ENCODE data around the gene GAS7.
A peak's percentile ranks its signal among the peaks of the same experiment; 100 is the strongest.
"Not testable (repeated sequence)": the region's sequence is repeated elsewhere in the genome, so short reads cannot be mapped to it uniquely, and the experiment has no call there.

GAS7 gene

GRCh38 chr17:10022416-10022815 is 176.0 kb downstream of the GAS7 start:
- no peak for DNase-seq (ENCODE audit: low spot score)

- no peak for DNase-seq (ENCODE audit: low spot score)
These were observed 177.0 kb downstream of the GAS7 start for GRCh38 chr17:10021272-10021984.

- DNase-seq (ENCODE audit: low spot score), result no peak
These were observed 178.4 kb downstream of the GAS7 start for GRCh38 chr17:10019941-10020451.

GRCh38 chr17:10018461-10018891 is 179.9 kb downstream of the GAS7 start:
- no peak for DNase-seq (ENCODE audit: low spot score)

- not testable (repeated sequence) for DNase-seq (ENCODE audit: low spot score)
These were observed 181.3 kb downstream of the GAS7 start for GRCh38 chr17:10016958-10017570.

GRCh38 chr17:10013365-10014112 is 184.9 kb downstream of the GAS7 start:
- no peak for DNase-seq (ENCODE audit: low spot score)

GRCh38 chr17:10010752-10011151 is 187.7 kb downstream of the GAS7 start:
- no peak for DNase-seq (ENCODE audit: low spot score)

- no peak for DNase-seq (ENCODE audit: low spot score)
These were observed 194.7 kb downstream of the GAS7 start for GRCh38 chr17:10003705-10004104.

GRCh38 chr17:10002567-10003360 is 195.6 kb downstream of the GAS7 start:
- not testable (repeated sequence) for DNase-seq (ENCODE audit: low spot score)

GRCh38 chr17:10001306-10001873 is 197.0 kb downstream of the GAS7 start:
- no peak for DNase-seq (ENCODE audit: low spot score)

GRCh38 chr17:9999919-10000695 is 198.3 kb downstream of the GAS7 start:
- no peak for DNase-seq (ENCODE audit: low spot score)

GRCh38 chr17:9998060-9998459 is 200.3 kb downstream of the GAS7 start:
- DNase-seq (ENCODE audit: low spot score), result no peak

GRCh38 chr17:9994761-9995160 is 203.6 kb downstream of the GAS7 start:
- no peak for DNase-seq (ENCODE audit: low spot score)

- no peak for DNase-seq (ENCODE audit: low spot score)
These were observed 206.6 kb downstream of the GAS7 start for GRCh38 chr17:9991796-9992195.

GRCh38 chr17:9991351-9991750 is 207.1 kb downstream of the GAS7 start:
- no peak for DNase-seq (ENCODE audit: low spot score)

GRCh38 chr17:9987779-9988585 is 210.4 kb downstream of the GAS7 start:
- peak; percentile 18 for DNase-seq (ENCODE audit: low spot score)

GRCh38 chr17:9986754-9987382 is 211.5 kb downstream of the GAS7 start:
- DNase-seq (ENCODE audit: low spot score), result no peak

- no peak for DNase-seq (ENCODE audit: low spot score)
These were observed 212.8 kb downstream of the GAS7 start for GRCh38 chr17:9985646-9986045.

- DNase-seq (ENCODE audit: low spot score), result no peak
These were observed 213.6 kb downstream of the GAS7 start for GRCh38 chr17:9984768-9985167.

GRCh38 chr17:9982159-9982558 is 216.2 kb downstream of the GAS7 start:
- no peak for DNase-seq (ENCODE audit: low spot score)

Data from AG08396 (cell line).